Lung (tissue), 12 donors: ENCODE data around the gene SERPING1. TPM values are rescaled to one million over a fixed set of nuclear protein-coding genes. Genes with fewer than 3 reads are reported as not detected.

Experiments used
- ATAC-seq: fragments of 200-7000 bp; cut with Tn5 transposase; one replicate; pipeline ENCODE4 v1.9.1; 2020; ENCODE audit warnings: moderate number of reproducible peaks; ENCODE audit not compliant: insufficient read depth, low FRiP score
- DNase-seq, 3 donors: peaks; one replicate each; pipeline ENCODE4 v3.0.0-alpha.2; 2013 to 2017
- H3K27ac ChIP-seq, 2 donors: one replicate each; pipeline ENCODE4 v1.5.1; 2013; ENCODE audit warnings: mild to moderate bottlenecking in 2 of 2, moderate library complexity in 2 of 2, control low read depth in 1 of 2, inconsistent platforms in 1 of 2, low read depth in 1 of 2, low read length in 1 of 2
- H3K27me3 ChIP-seq, 3 donors: one replicate each; pipeline ENCODE4 v1.5.1; 2013; ENCODE audit warnings: low read length in 2 of 3; ENCODE audit not compliant: control insufficient read depth in 3 of 3, insufficient read depth in 3 of 3
- H3K36me3 ChIP-seq, 4 donors: one replicate each; pipeline ENCODE4 v1.5.1; 2013; ENCODE audit warnings: low read length in 4 of 4, mild to moderate bottlenecking in 1 of 4, moderate library complexity in 1 of 4; ENCODE audit not compliant: control insufficient read depth in 4 of 4, insufficient read depth in 4 of 4
- H3K4me1 ChIP-seq, 5 donors: one replicate each; pipeline ENCODE4 v1.5.1; 2013; ENCODE audit warnings: low read length in 5 of 5, mild to moderate bottlenecking in 2 of 5, moderate library complexity in 1 of 5; ENCODE audit not compliant: control insufficient read depth in 5 of 5, insufficient read depth in 5 of 5
- H3K4me3 ChIP-seq: one replicate; pipeline ENCODE4 v1.5.1; 2013; ENCODE audit warnings: mild to moderate bottlenecking, control low read depth, moderate library complexity
- H3K9ac ChIP-seq, 2 donors: one replicate each; pipeline ENCODE4 v1.5.1; 2013; ENCODE audit warnings: low read length in 2 of 2, control low read depth in 1 of 2; ENCODE audit not compliant: insufficient read depth in 1 of 2
- H3K9me3 ChIP-seq, 4 donors: one replicate each; pipeline ENCODE4 v1.5.1; 2013; ENCODE audit warnings: low read length in 3 of 4, mild to moderate bottlenecking in 1 of 4, moderate library complexity in 1 of 4; ENCODE audit not compliant: control insufficient read depth in 4 of 4, insufficient read depth in 3 of 4
- WGBS, 2 donors: extraction: QIAGEN DNeasy Blood & Tissue Kit; methylation state at CpG; one replicate each; pipeline ENCODE4 v1.1.7; 2013; 5-methylcytosine and 5-hydroxymethylcytosine counted together
- polyA plus RNA-seq, 2 donors: library from polyadenylated mRNA; stranded (reverse); fragments of 200-250 nt; gene quantifications; one replicate each; pipeline ENCODE4 v1.2.1, GENCODE V29; 2013
- total RNA-seq, 2 donors: library from RNA; depleted of rRNA in 1 of 2; stranded (reverse); fragments of >200 nt in 1 of 2; gene quantifications; one replicate each; pipeline ENCODE4 v1.2.1, GENCODE V29; 2014 to 2021
- TF ChIP-seq, protein P1 (sequence below): IDR thresholded peaks from 2 replicates; pipeline ENCODE4 v1.5.1; 2012; ENCODE audit warnings: mild to moderate bottlenecking; ENCODE audit errors: control extremely low read depth, extremely low read depth
- donor health status: control.
- donor health status: control.
- donor health status: Bipolar disorder and iron deficiency.
- donor health status: healthy.
- donor health status: DM: yes; HTN: yes; CAD: no.

SERPING1 gene
- total and polyA plus RNA-seq, 4 donors = 102 to 418 (median 310) TPM

GRCh38 chr11:57647372-57647771, 49.9 kb downstream of the SERPING1 start:
- peaks cover 0 to 7% (median 0%) of the 10 kb centered on the region in 4 donors for H3K36me3 ChIP-seq
- H3K4me1 ChIP-seq = peaks cover 0 to 65% (median 32%) of the 10 kb centered on the region in 5 donors
- H3K9me3 ChIP-seq = peaks cover 0 to 2% (median 0%) of the 10 kb centered on the region in 4 donors
- 2 to 5% methylated on average over 10 of the region's 10 CpGs for WGBS, 2 donors
- peak overlapping the region in 1 of 2 donors; percentile 41 for H3K27ac ChIP-seq
- TF ChIP-seq, protein P1, sequence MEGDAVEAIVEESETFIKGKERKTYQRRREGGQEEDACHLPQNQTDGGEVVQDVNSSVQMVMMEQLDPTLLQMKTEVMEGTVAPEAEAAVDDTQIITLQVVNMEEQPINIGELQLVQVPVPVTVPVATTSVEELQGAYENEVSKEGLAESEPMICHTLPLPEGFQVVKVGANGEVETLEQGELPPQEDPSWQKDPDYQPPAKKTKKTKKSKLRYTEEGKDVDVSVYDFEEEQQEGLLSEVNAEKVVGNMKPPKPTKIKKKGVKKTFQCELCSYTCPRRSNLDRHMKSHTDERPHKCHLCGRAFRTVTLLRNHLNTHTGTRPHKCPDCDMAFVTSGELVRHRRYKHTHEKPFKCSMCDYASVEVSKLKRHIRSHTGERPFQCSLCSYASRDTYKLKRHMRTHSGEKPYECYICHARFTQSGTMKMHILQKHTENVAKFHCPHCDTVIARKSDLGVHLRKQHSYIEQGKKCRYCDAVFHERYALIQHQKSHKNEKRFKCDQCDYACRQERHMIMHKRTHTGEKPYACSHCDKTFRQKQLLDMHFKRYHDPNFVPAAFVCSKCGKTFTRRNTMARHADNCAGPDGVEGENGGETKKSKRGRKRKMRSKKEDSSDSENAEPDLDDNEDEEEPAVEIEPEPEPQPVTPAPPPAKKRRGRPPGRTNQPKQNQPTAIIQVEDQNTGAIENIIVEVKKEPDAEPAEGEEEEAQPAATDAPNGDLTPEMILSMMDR = no peak
- H3K4me3 ChIP-seq = no peak overlapping the region
- no peak overlapping the region for H3K9ac ChIP-seq
- no peak for ATAC-seq
- no peaks in the 10 kb centered on the region for H3K27me3 ChIP-seq
- DNase-seq = peak in 2 of 3 donors; percentile 46 to 50

DNA sequence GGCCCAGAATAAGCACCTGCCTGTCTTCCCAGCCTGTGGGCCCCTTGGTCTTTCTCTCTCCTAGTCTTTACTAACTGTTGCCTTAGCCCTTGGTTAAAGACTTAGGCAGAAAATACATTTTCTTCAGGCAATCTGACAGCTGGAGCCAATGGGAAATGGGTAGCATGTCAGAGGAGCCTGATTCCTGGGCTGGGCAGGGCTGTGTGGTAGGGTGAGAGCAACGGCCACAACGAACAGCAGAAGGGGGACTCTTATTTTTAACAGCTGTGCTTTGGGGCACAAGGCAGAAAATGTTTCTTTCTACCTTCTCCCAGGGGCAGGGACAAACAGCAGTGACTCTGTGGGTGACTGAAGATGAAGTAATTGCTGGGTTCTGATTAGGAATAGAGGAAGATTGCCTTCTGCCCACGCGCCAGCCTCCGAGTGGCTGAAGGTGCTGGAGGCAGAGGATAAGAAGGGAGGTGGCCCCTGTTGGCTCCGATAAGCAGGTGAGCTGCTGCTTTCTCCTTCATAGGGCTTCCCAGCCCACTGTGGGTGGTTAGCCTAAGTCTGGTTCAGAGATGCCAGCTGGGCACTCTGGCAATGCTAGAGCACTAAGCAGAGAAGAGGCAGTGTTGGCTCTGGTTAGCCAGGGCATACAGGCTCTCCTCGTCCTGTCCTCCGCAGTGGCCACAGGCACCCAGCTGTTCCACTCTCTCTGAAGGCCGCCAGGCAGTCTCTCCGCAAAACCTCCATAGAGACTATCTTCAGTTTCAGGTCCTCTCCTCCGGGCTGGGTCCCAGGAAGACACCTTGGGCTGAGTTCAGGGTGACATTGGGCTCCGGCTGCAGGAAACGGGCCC, 50.7 kb downstream of the SERPING1 start:
- Histone ChIP-seq H3K4me1 (peaks cover 0 to 70% (median 32%) of the 10 kb centered on the region in 5 donors), H3K27ac (no peak overlapping the region), H3K27me3 (no peaks in the 10 kb centered on the region), H3K9me3 (peaks cover 0 to 2% (median 0%) of the 10 kb centered on the region in 4 donors), H3K4me3 (no peak overlapping the region), H3K9ac (no peak overlapping the region), H3K36me3 (peaks cover 0 to 4% (median 0%) of the 10 kb centered on the region in 4 donors)
- 10% methylated on average over 13 of the region's 13 CpGs for WGBS, 2 donors
- ATAC-seq = no peak
- DNase-seq = peak in 2 of 3 donors; percentile 53 to 54
- TF ChIP-seq, protein P1 = no peak

DNA sequence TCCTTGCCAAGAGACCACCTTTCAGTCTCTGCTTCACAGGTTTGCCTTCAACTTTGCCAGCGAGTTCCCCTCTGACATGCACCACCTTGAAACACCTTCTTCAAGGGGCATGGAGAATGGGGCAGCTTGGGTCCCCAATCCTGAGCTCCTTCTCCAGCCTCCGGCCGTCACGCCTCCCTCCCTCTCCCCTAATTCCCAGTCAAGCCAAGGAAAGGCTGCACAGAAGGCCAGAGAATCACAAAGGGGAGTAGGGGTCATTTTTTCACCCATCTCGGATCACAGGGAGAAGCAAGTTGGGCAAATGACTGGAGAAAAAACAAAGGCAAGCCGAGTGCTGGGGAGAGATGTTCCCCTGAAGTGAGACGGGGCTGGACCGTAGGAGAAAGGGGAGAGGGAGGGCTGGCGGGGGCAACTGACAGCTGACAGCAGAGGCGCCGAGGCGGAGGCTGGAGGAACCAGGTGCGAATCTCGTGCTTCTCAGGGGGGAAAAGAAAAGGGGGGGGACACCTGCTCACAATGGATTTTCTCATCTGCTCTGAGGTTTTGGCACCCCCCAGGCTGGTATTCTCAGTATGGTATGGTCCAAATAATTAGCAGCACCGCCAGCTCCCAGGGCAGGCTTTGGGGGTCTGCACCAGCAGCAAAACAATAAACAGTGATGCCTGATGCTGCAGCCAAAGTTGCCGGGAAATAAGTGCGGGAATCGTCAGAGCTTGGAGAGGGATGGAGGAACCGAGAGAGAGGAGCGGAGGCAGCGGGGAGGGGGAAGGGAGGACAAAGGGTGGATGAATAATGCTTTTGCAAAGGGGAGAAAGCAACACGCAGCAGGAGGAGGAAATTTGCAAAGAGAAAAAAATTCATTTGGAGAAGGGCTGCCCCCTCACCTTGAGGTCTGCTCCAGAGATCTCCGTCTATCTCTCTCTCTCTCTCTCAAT, 51.6 kb downstream of the SERPING1 start:
- peak overlapping the region in 1 of 2 donors; percentile 34 for H3K9ac ChIP-seq
- H3K27ac ChIP-seq = no peak overlapping the region
- no peak for ATAC-seq
- peaks cover 0 to 2% (median 0%) of the 10 kb centered on the region in 4 donors for H3K9me3 ChIP-seq
- H3K36me3 ChIP-seq = no peaks in the 10 kb centered on the region
- WGBS, 2 donors = 4% methylated on average over 23 of the region's 23 CpGs
- peaks cover 0 to 63% (median 30%) of the 10 kb centered on the region in 5 donors for H3K4me1 ChIP-seq
- no peak overlapping the region for H3K4me3 ChIP-seq
- TF ChIP-seq, protein P1 = no peak
- no peaks in the 10 kb centered on the region for H3K27me3 ChIP-seq
- peak in 2 of 3 donors; percentile 59 to 65 for DNase-seq
